ENCODE measurements around the gene SLC22A31.
"Not testable (repeated sequence)": the region's sequence is repeated elsewhere in the genome, so short reads cannot be mapped to it uniquely, and the experiment has no call there.

SLC22A31 gene
- 0 reads per million in 4 experiments for total RNA-seq

DNA sequence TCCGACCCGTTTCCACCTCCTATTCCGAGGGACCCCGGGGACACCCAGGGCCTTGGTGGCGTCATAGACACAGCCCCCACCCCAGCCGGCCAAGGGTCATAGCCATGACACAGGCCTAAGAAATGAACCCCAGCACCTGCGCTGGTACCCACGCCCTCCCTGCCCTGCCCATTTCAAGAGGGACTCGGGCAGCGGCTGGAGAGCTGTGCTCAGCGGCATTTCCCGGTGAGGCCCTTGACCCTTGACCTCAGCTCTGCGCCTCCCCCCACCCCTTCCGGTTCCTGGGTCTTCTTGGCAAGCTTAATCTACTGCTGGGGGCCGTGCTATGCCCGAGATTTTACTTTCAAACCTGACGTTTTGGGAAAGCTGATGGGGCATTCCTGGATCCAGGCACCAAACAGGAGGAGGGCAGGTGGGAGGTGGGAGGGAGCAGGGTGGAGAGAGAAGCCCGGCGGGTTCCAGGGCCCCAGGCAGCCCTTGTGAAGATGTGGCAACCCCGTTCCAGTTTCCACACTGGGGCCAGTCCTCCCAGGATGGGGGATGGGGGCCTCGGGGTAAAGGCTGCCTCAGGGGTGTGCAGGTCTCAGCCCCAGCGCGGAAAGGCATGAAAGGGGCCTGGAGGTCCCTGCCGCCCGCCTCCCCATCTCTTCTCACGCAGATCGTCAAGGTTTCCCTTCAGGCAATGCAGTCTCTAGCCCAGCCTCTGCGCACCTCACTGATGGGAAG lies at the start of gene SLC22A31:
Gene SLC22A31, minus strand, starts transcription at position 414 of the 726 bp plus-strand sequence. Its CDS starts 36 bp downstream, at position 378.
- no peak for DNase-seq

DNA sequence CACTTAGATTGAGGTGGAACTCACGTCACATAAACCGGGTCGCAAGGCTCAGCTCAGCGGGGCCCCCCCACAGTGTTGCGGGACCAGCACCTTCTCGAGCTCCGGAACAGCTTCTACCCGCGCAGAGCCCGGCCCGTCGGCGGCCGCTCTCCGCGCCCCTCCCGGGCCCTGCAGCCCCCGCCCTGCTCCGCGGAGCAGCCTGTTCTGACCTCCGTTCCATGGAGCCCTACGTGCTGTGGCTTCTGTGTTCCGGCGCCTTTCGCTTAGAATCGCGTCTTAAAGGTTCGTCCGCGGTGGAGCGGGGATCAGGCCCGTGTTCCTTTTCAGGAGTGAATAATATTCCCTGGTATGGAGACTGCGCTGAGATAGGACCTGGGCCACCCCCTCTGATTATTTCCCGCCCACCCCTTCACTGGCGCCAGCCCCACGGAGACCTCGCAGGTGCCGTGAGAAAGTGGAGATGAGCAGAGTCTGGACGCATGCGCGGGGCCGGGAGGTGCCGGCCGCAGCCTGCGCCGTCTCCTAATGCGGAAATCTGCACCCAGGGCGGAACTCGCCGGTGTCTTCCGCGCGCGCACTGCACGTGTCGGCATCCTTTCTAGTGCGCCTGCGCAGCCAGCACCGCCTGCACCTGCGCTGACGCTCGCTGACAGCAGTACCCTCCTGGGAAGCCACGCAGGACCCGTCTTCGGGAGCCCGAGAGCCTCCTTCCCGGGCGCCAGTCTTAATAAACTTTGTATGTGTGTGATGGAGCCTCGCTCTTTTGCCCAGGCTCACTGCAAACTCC lies 48.1 kb upstream of the SLC22A31 start:
- DNase-seq, result no peak

DNA sequence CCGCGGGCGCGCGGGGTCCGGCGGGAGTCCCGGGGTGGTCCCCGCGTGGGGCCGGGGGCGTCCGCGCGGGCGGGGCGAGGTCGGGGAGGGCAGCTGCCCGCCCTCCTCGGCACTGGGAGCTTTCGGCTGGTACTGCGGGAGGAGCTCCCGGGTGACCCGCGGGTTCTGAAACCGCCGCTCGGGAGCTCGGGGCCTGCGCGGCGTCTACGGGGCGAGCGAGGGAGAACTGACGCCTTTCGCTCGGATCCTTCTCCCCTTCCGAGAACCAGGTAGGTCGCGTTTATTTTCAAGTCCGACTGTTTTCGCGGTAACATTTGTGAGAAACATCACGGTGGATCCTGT lies 47.4 kb upstream of the SLC22A31 start:
- not testable (repeated sequence) for DNase-seq

DNA sequence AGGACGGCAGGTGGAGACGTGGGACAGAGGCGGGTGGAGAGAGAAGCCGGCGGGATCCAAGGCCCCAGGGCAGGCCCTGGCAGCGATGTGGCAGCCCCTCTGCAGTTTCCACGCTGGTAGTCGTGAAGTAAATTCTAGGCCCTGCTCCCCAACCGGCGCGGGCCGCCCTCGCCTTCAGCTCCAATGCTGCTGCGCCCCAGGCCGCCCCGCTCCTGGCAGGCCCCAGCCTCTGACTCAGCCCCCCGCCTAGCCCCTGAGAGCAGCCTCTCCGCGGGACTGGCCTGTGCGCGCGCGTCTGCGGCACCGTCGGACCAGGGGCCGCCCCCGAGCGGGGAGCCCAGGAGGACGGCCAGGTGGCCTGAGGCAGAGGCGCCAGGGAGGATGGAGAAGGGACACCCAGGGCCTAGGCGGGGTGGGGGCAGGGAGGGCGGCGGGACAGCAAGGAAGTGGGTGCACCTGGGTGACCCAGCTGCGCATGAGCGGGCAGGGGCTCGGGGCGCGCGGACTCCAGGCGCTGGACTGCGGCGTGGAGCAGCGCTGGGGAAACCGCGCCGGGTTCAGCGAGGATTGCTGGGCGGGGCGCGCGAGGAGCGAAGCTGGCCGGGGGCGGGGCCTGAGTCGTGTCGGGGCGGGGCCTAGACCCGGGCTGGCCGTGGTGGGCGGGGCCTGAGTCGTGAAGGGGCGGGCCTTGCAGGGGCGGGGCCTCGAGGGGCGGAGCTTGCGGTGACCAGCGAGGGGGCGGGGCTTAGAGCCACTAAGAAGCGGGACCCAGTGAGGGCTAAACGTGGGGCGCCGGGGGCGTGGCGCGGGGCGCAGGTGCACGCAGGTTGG lies 46.8 kb upstream of the SLC22A31 start:
- peak; percentile 96 for DNase-seq

DNA sequence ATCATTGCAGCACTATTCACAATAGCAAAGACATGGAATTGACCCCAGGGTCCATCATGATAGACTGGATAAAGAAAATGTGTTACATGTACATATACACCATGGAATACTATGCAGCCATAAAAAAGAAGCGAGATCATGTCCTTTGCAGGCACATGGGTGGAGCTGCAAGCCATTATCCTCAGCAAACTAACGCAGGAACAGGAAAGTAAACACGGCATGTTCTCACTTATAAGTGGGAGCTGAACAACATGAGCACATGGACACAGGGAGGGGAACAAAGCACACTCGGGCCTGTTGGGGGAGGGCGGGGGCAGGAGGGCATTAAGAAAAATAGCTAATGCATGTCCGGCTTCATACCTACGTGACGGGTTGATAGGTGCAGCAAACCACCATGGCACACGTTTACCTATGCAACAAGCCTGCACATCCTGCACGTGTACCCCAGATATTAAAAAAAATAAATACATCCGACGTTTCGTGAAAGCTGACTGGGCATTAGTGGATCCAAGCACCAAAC lies 46.1 kb upstream of the SLC22A31 start:
- DNase-seq, result no peak

DNA sequence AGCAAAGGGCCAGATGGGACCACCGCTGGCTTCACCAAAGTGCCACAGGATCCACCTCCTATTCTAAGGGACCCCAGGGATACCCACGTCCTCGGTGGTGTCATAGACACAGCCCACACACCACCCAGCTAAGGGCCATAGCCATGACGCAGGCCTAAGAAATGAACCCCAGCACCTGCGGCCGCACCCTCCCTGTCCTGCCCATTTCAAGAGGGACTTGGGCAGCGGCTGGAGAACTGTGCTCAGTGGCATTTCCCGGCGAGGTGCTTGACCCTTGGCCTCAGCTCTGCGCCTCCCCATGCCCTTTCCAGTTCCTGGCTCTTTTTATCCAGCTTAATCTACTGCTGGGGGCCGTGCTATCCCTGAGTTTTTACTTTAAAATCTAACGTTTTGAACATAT lies 44.4 kb upstream of the SLC22A31 start:
- no peak for DNase-seq

DNA sequence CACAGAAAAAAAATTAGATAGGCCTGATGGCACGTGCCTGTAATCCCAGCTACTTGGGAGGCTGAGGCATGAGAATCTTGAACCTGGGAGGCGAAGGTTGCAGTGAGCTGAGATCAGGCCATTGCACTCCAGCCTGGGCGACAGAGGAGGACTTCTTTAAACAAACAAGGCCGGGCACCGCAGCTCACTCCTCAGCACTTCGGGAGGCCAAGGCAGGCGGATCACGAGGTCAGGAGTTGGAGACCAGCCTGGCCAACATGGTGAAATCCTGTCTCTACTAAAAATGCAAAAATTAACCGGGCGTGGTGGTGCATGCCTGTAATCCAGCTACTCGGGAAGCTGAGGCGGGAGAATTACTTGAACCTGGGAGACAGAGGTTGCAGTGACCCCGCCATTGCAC lies 43.9 kb upstream of the SLC22A31 start:
- not testable (repeated sequence) for DNase-seq

DNA sequence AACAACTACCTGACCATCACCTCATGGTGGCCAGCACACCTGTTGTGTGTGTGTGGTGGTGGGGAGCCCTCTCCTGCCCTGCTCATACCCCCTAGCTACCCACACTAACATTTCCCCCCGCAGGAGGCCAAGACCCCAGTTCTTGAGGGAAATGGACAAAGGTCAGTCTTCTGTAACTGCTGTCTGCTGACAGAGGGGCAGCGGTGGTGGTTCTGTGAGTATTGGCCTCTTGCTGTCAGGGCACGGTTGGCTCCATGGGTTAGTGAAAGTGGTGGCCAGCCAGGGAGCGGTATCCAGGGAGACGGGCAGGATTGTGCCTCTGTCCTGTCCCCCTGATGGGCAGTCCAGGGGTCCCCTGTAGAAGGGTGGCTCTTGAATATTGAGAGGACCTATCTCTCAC lies 43.3 kb upstream of the SLC22A31 start:
- no peak for DNase-seq

DNA sequence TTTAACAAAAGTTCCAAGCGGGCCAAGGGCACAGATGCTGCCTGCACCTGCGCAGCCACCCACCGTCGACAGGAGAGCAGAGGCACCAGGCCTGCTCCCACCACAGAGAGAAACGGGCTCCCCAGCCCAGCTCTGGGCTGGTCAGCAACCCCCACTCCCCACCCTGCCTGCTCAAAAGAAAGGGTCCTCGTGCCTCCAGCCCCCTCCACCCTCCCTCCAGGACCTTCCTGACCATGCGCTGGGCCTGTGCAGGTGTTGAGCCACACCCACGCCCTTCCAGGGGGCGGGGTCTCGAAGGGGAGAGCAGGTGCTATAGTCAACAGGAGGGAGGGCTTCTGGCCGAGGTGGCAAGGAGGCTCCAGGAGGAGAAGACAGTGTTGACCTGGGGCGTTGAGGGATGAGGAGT lies 42.5 kb upstream of the SLC22A31 start:
- DNase-seq, result no peak

DNA sequence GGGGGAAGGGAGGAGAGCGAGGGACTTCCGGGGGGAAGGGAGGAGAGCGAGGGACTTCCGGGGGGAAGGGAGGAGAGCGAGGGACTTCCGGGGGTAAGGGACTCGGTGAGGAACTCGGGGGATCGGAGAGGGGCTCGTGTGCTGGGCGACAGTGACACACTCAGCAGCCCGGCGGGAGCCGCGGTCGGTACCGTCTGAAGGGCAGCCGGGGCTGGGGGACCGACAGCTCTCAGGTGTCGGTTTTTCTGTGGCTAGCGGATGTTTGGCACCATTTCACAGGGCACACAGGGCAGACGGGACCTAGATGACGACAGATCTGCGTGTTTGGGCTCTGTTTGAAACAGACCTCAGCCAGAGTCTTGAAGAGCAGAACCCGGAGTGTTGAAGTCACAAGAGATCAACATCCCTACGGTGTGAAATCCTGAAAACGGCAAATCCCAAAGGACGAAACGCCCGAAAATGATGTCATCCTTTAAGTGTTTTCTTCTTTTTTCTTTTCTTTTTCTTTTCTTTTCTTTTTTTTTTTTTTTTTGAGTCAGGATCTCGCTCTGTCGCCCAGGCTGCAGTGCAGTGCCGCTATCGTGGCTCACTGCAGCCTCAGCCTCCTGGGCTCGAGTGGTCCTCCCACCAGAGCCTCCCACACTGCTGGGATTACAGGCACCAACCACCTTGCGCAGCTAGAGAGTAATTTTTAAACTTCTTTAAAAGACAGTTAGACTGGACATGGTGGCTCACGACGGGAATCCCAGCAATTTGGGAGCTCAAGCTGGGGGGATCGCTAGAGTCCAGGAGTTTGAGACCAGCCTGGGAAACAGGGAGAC lies 41.1 kb upstream of the SLC22A31 start:
- DNase-seq, result peak; percentile 72

DNA sequence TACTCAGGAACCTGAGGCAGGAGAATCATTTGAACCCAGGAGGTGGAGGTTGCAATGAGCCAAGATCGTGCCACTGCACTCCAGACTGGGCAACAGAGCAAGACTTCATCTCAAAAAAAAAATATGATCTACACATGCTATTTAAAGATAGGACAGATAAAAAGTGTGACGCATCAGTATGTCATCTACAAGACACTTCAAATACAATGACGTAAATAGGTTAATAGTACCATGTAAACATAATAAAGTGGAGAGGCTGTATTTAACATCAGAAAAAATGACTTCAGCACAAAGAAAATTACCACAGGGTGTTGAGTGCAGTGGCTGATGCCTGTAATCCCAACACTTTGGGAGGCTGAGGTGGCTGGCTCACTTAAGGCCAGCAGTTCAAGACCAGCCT lies 37.4 kb upstream of the SLC22A31 start:
- DNase-seq, result no peak

DNA sequence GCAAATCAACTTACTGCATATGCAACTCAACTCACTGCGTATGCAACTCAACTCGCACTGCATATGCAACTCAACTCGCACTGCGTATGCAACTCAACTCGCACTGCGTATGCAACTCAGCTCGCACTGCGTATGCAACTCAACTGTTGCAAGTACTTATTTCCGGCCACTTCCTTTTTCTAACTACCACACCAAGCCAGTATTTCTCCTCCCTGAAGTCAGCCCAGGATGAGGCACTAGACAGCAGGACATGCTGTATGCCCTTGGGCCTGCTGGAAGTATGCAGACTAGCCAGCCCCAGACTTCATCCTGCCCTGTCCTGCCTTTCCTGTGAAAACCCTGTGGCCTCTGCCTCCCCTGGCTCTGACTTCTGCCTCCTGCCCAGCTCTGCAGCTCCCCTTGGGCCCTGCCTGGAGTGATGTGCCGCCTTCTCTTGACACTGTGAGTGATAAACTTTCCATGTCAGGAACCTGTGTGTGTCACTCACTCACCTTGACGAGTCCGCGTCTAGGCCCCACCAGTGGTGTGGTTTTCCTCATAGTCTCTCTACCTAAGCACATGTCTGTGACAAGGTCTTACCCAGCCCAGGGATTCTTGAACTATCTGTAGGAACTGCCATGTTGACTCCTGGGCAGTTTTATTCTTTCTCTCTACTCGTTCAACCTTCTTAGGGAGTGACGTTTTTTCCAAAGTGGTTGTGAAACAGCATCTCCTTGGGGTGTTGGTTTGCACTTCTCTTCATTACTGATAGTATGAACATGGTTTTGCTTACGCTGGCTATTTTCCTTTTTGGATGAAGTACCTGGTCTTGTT lies 33.5 kb upstream of the SLC22A31 start:
- DNase-seq, result no peak

DNA sequence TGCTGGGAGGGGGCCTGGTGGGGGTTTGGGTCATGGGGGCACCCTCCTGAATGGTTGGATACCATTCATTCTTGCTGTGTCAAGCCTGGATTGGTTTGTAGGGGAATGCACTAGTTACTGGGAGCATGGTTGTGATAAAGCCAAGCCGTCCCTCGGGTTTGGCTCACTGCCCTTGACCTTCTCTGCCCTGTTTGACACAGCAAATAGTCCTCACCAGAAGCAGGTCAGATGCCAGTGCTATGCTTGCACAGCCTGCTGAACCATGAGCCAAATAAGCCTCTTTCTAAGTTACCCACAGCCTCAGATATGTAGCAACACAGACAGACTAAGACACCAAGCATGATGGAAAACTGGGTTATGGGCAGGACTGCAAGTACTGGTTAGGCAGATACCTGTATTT lies 31.8 kb upstream of the SLC22A31 start:
- no peak for DNase-seq

DNA sequence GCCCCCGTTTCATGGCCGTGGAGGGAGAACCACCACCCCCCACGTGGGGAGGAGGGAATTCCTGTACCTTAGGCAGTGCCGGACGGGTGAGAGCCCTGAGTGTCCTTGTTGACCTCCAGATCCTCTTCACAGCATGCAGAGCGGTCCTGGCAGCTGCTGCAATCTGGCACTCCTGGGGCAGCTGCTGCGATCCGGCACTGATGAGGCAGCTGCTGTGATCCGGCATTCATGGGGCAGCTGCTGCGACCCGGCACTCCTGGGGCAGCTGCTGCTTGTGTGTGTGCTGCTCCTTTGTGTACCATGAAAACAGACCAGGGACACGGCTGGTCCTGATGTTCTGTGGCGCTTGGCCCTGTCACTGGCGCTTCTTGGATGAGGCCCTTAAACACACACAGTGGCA lies 29.9 kb upstream of the SLC22A31 start:
- DNase-seq, result no peak

DNA sequence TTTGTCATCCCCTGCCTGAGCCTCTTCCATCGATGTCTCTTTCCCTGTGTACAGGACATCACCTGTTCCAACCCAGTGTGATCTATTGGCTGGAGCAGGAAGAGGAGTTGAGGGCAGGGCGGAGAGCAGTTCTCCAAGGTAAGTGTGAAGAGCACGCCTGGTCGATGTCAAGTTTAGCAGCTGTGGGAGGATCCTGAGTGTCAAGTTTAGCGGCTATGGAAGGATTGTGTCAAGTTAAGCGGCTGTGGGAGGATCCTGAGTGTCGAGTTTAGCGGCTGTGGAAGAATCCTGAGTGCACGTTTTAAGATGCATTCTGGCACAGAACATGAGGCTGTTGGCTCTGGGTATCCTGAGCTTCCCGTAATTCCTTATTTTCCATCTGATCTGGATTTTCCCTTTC lies 24.3 kb upstream of the SLC22A31 start:
- DNase-seq, result no peak

DNA sequence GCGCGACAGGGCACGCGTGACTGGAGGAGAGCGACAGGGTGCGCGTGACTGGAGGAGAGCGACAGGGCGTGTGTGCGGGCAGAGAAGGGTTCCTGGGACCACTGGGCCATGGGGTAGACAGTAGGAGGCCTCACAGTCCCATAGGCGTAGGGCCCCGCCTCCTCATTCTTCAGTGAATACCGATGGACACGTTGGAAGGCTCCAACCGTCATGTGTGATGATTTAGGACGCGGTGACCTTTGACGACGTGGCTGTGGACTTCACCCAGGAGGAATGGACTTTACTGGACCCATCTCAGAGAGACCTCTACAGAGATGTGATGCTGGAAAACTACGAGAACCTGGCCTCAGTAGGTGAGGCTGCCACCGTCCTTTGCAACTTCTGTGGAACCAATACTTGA lies 22.6 kb upstream of the SLC22A31 start:
- DNase-seq, result no peak

DNA sequence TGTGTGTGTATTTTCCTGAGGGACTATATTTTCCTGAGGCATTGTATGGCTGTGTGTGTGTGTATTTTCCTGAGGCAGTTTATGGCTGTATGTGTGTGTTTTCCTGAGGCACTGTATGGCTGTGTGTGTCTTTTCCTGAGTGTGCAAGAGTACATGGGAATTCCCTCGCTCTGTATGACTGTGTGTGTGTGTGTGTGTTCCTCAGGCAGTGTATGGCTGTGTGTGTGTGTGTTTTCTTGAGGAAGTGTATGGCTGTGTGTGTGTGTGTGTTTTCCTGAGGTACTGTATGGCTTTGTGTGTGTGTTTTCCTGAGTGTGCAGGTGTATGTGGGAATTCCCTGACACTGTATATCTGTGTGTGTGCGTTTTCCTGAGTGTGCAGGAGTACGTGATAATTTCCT lies 21.3 kb upstream of the SLC22A31 start:
- no peak for DNase-seq

DNA sequence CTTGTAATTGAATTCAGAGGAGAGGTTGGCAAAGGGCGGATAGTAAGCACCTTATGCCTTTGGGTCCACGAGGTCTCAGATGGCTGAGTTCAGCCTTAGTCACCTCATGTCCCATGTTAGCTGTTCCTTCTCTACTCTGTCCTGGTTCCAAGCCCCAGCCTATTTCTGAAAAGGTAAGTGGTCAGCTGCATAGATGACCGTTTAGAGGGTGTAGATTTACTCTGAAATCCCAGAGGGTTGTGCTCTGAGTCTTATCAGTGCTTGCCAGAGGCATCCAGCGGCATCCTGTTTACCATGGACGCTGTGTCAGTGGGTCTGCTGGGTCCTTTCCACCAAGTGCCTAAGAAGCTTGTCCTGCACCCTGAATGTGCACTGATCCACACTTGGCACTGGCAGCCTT lies 19.0 kb upstream of the SLC22A31 start:
- no peak for DNase-seq

DNA sequence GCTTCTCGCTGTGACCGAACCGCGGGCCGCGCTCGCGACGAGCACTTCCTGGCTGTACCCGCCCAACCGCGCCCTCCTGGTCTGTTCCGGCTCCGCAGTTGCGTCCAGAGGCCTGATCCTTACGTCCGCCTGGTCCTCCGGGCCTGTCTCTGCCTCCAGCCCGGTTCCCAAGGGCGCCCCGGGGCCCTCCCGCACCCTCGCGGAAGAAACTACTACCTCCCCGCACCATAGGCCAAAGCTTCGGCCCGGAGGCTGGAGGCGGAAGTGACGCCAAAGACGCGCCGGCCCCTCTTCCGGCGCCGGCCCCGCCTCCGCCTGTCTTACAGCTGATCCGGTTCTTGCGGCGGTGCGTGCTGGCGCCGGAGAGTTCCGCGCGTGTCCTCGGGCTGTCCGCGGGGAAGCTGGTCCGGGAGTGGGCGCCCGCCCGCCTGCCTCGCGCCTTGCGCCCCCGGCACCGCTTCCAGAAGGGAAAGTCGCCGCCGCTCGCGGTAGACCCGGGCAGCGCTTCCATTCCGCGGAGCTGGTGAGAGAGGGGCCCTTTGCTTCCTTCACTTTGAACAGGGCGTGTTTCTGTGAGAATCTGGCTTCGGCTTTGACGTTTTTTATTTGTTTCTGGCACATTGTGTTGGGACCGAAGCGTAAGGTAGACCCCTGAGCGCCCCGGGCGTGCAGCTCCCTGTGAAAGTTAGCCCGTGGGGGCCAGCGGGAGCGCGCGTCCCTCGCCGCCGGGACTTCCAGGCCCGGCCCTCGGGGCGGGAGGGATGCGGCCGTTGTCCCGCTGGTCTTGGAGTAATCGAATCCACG lies 17.3 kb upstream of the SLC22A31 start, which contains the start of gene ZNF778:
Gene ZNF778, plus strand, starts transcription at position 316 of the 804 bp plus-strand sequence. CDS start 3,425 bp downstream, outside the sequence.
- peak; percentile 55 for DNase-seq

DNA sequence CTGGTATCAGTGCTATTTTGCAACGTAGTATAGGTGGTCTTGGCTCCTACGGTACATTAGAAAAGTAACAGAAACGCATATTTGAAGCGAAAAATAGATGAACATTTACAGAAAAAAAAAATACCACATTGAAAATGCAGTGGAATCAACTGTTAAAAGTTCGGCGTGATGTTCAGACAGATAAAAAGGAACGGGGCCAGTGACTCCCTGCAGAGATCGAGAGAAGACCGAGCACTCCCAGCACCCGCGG lies 16.7 kb upstream of the SLC22A31 start:
- no peak for DNase-seq
